Brain microvascular endothelial cell (primary cell): ENCODE measurements around the gene LTBP1.
A peak's percentile ranks its signal among the peaks of the same experiment; 100 is the strongest.

Experiments
- DNase-seq: peaks from one replicate; pipeline ENCODE4 v3.0.0-alpha.2; 2020
- H3K27ac ChIP-seq: fragments of 250-450 bp; sonication (Bioruptor Pico); 2 replicates; pipeline ENCODE4 v1.5.1; 2020; ENCODE audit warnings: mild to moderate bottlenecking, moderate library complexity
- H3K27me3 ChIP-seq: fragments of 250-450 bp; sonication (Bioruptor Pico); replicated peaks from 2 replicates; pipeline ENCODE4 v1.5.1; 2020; ENCODE audit warnings: mild to moderate bottlenecking
- H3K36me3 ChIP-seq: fragments of 250-450 bp; sonication (Bioruptor Pico); replicated peaks from 2 replicates; pipeline ENCODE4 v1.5.1; 2020; ENCODE audit warnings: mild to moderate bottlenecking
- H3K4me3 ChIP-seq: 2 replicates; pipeline ENCODE4 v1.5.1; 2011; ENCODE audit warnings: low read depth, mild to moderate bottlenecking, control low read depth, low read length, moderate library complexity
- CTCF ChIP-seq: IDR thresholded peaks from 2 replicates; pipeline ENCODE4 v1.5.1; 2011; ENCODE audit warnings: low read depth, mild to moderate bottlenecking, moderate library complexity, low read length, control low read depth, inconsistent platforms; ENCODE audit errors: missing control alignments
- in situ Hi-C: cut with HindIII; loops from 2 replicates; pipeline ENCODE4 v1.10.0; 2017; ENCODE audit warnings: low sequenced_read_pairs, low pct_ligation_motif_present

The LTBP1 gene

GRCh38 chr2:33008716-33009115 lies 62.0 kb downstream of the LTBP1 start:
- H3K27ac ChIP-seq = no peak overlapping the region
- no peaks in the 10 kb centered on the region for H3K36me3 ChIP-seq
- H3K4me3 ChIP-seq = no peak overlapping the region
- no peaks in the 10 kb centered on the region for H3K27me3 ChIP-seq
- in situ Hi-C loops = no loop called here
- TF ChIP-seq CTCF = no peak
- no peak for DNase-seq

- no peak overlapping the region for H3K27ac ChIP-seq
- no peaks in the 10 kb centered on the region for H3K36me3 ChIP-seq
- DNase-seq = no peak
- in situ Hi-C loops = no loop called here
- H3K27me3 ChIP-seq = no peaks in the 10 kb centered on the region
- TF ChIP-seq CTCF = no peak
- H3K4me3 ChIP-seq = no peak overlapping the region
Observed at GRCh38 chr2:33009249-33009648, 62.5 kb downstream of the LTBP1 start.

GRCh38 chr2:33011373-33011772 lies 64.6 kb downstream of the LTBP1 start:
- Histone ChIP-seq H3K4me3 (no peak overlapping the region), H3K27ac (no peak overlapping the region), H3K36me3 (no peaks in the 10 kb centered on the region), H3K27me3 (no peaks in the 10 kb centered on the region)
- no peak for TF ChIP-seq CTCF
- in situ Hi-C loops = no loop called here
- no peak for DNase-seq

GRCh38 chr2:33011941-33012340 lies 65.2 kb downstream of the LTBP1 start:
- Histone ChIP-seq H3K4me3 (no peak overlapping the region), H3K27ac (no peak overlapping the region), H3K27me3 (no peaks in the 10 kb centered on the region), H3K36me3 (no peaks in the 10 kb centered on the region)
- peak; percentile 47 for DNase-seq
- no peak for TF ChIP-seq CTCF
- in situ Hi-C loops = no loop called here

GRCh38 chr2:33013684-33014110 lies 66.9 kb downstream of the LTBP1 start:
- no peak overlapping the region for H3K4me3 ChIP-seq
- no peak for TF ChIP-seq CTCF
- H3K27ac ChIP-seq = peak overlapping the region; percentile 70
- in situ Hi-C loops = no loop called here
- peak; percentile 28 for DNase-seq
- H3K27me3 ChIP-seq = no peaks in the 10 kb centered on the region
- no peaks in the 10 kb centered on the region for H3K36me3 ChIP-seq

- Histone ChIP-seq H3K27me3 (no peaks in the 10 kb centered on the region), H3K4me3 (no peak overlapping the region), H3K36me3 (no peaks in the 10 kb centered on the region), H3K27ac (peak overlapping the region; percentile 70)
- in situ Hi-C loops = no loop called here
- no peak for DNase-seq
- TF ChIP-seq CTCF = no peak
Observed at GRCh38 chr2:33014268-33014667, 67.5 kb downstream of the LTBP1 start.
